Stimulated activated CD8-positive, alpha-beta memory T cell treated with anti-CD3 and anti-CD28 coated beads, Interleukin-12 subunit alpha, Interleukin-12 subunit beta, amount 100 ng/mL, for 24 hours (primary cell): ENCODE measurements around the gene CDC14B.
"Not testable (repeated sequence)": the region's sequence is repeated elsewhere in the genome, so short reads cannot be mapped to it uniquely, and the experiment has no call there.

Source experiments
- DNase-seq: peaks from one replicate; pipeline ENCODE4 v3.0.0-alpha.2; 2020; ENCODE audit errors: extremely low read depth

The CDC14B gene

DNA sequence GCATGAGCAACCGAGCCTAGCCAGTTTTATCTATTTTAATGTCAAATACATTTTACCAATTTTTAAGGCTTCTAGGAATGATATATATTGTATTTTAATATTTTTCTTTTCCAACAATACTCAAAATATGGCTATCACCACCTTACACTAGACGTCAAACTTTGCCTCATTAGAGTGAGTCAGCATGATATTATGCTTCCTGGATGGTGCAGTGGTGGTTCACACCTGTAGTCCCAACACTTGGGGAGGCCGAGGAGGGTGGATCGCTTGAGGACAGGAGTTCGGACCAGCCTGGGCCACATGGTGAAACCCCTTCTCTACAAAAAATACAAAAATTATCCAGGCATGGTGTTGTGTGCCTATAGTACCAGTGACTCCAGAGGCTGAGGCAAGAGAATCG lies 7.3 kb upstream of the CDC14B start:
- DNase-seq = no peak

DNA sequence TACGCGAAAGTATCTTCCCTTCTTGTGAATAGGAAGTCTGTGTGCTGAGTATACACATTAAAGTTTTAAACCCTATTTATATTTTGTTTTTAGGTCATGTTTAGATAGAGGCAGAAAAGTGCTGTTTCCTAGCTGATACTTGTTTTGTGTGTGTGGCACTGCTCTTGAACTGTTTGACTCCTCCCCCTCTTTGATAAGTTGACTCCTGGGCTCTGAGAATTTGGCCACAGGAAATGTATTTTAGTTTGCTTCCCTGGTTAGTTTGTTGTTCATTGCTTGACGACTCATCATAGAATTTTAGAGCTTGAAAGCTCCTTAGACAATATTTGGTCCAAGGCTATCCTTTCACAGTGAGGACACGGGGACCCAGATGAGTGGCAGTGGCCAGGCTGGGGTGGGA lies 2.0 kb upstream of the CDC14B start:
- DNase-seq = no peak

DNA sequence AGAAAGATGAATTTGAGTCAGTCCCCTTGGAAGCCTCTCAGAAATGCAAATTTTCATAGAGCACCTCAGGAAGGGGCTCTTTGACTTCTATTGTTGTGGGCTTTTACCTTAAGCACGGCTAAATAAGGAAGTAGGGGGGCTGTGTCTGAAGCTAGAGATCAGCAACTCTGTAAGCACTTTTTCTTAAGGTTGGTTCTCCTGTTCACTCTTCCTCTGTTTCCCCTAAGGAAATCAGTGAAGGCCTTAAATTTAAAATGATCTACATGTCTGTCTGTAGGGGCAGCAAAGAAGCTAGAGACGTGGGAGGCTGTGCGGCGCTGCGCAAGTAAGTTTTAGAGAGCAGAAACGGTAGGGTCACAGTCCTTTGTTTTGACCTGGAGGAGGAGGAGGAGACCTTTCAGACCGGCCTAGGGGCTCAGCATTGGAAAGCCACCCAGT lies 1.2 kb upstream of the CDC14B start:
- no peak for DNase-seq

DNA sequence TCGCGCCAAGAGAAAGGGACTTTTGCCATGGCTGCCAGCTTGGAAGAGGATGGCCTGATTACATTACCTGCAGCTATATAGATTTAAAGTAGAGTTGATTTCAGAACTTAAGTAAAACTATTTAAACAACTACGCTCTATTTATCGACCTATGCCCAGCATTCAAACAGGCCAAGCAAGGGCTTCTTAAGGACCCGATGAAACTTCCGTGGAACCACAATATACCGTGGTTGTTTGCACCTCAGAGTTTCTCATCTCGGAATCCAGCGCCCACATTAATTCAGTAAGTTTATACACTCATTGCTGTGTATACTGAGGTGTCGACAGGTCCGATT lies 505 bp upstream of the CDC14B start:
- no peak for DNase-seq

DNA sequence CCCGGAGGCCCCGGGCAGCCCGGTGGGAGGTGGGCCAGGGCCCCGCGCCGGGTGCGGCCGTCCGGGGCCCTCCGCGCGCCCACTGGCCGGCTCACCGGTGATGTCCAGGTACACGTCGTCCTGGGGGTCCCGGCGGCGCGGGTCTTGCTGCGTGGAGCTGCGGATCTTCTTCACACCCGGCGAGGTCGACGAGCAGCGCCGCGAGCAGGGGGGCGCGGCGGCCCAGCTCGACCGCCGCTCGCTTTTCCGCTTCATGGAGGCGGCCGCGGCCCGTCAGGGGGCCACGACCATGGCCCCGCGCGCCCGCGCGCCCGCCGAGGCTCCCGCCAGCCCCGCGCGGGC lies 548 bp downstream of the CDC14B start:
- DNase-seq = no peak

DNA sequence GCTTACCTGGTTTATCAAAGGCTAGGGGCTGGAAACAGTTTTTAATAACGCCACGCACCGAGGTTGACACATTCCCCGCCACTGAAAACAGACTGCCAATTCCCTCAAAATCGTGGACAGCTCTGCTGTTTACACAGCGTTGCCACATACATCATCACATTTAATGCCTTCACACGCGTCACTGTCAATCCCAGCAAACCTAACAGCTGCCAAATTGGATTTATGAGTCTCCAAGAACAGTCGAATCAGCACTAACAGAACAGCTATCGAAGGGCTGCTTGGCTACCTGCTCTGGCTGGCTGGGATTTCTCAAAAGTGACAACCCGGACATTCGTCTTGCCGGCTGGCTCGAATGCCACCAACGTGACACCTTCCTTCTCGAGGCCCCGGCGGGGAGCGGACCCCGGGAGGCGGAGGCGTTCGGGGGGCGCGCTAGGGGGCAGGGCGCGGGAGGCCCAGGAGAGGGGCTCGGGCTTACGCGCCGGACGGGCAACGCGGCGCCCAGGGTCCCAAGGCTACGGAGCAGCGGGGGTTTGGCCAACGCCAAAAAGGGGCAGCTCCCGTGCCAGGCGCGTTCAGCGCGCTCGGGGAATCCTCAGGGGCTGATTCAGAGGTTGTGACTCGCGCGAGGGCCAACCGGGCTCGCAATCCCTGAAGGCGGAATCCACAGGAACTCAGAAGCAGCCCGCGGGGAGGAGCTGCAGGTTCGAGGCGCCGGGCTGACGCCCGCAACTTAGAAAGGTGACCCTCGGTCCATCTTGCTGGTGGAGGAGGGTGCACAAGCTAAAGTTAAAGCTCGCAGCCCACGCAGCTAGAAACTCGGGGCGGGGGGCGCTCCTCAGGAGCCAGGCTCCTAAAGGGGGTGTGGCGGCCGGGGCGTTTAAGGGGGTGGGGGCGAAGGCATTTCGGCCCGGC lies 1.2 kb downstream of the CDC14B start:
- DNase-seq = no peak

DNA sequence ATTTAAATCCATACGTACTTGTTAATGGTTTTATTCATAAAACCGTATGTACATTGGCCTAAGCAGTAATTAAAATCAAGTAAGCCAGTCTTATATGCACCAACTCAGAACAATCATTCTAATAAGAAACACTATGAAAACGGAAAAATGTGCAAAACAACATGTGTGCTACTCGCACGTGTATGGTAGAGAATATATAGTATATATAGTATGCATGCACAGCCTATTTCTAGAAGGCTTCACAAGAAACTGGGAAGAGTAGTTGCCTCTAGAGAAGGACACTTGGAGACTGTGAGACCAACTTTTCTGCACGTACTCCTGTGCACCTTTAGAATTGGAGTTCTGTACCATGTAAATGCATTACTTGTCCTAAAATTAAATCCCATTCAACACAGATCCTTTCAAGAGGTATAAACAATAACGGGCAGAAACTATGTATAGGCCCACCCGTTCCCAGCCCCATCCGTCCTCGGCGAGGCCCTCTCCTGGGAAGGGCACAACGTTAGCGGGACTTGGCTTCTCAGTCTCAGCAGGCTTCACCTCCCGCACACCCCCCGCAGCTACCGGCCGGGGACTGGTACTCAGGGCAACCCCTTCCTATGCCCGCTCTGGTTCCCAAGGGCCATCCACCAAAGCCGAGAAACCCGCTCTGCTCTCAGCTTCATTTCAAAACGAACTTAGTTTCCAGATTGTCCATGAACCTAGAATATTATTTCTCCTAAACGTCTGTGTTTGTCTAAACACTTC lies 2.0 kb downstream of the CDC14B start:
- no peak for DNase-seq

DNA sequence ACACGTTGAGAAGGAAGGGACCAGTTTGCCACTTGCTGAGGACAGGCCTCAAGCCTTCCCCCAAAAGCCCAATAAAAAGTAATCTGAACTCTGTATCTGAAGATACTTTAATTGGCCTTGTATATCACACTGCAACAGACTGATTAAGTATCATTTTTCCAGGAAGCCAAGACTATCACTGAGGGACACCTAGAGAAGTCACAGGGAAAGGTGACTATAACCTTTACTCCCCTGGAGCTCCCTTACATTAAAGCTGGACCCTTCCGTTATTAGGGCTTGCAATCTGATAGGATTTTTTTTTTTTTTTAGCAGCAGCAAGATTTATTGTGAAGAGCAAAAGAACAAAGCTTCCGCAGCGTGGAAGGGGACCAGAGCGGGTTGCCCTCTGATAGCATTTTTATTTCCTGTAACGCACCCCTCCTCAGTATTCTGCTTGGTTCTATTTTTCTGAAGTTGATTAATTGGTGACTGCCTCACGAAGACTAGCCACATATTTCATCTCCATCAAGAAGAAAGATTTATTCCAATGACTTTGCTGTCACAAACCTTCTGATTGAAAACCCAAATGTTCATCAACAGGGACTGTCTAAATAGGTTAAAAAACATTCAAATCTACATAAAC lies 2.7 kb downstream of the CDC14B start:
- no peak for DNase-seq

DNA sequence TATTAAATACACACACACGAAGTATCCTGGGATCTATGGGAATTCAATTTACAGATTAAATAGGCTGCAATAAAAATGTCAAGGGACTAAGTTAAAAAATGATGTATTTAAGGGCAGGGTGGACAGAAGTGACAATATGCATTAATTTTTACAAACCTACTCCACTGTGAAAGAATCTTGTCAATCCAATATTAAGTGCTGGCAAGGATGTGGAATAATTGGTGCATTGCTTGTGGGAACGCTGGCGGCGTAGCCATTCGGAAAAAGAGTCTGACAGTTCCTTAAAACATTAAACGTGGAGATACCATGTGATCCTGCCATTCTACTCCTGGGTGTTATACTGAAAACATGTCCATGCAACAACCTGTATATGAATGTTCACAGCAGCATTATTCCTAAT lies 4.2 kb downstream of the CDC14B start:
- no peak for DNase-seq

DNA sequence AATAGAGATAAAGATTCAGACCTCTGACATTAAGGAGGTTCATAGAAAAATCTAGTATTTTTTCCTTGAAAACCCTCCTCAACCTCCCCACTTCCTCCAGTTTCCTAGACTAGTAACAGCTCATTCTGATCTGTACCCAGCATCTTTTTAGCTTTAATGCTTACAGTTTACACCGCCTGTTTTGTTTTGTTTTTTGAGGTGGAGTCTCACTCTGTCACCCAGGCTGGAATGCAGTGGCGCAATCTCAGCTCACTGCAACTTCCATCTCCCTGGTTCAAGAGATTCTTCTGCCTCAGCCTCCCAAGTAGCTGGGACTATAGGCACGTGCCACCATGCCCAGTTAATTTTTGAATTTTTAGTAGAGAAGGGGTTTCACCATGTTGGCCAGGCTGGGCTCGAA lies 5.0 kb downstream of the CDC14B start:
- not testable (repeated sequence) for DNase-seq

DNA sequence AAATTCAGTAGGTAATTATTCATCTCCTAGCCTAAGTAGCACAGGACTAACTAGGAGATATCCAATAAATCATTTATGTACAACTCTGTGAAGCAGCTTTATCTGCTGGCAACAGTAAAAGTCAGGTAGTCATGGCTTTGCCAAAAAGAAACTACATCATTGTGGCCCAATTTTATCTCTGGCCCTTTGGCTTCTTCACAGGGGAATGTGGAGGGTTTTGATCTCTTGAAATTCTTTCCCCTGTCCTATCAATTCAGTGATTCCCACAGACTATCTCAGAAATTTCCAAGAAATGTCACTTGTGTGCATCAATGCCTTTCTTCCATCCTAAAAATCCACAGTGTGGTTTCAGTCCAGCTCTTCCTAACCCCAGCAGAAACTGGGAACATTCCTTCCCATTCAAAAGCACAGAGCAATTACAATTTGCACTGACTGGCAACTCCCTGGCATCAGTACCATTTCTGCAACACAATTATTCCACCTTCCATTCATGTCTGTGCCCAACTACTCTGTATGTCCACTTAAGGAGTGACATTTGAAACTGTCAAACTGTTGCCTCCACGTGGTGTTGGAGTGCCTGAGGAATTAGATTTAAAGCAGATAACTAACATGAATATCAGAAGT lies 6.6 kb downstream of the CDC14B start:
- no peak for DNase-seq

DNA sequence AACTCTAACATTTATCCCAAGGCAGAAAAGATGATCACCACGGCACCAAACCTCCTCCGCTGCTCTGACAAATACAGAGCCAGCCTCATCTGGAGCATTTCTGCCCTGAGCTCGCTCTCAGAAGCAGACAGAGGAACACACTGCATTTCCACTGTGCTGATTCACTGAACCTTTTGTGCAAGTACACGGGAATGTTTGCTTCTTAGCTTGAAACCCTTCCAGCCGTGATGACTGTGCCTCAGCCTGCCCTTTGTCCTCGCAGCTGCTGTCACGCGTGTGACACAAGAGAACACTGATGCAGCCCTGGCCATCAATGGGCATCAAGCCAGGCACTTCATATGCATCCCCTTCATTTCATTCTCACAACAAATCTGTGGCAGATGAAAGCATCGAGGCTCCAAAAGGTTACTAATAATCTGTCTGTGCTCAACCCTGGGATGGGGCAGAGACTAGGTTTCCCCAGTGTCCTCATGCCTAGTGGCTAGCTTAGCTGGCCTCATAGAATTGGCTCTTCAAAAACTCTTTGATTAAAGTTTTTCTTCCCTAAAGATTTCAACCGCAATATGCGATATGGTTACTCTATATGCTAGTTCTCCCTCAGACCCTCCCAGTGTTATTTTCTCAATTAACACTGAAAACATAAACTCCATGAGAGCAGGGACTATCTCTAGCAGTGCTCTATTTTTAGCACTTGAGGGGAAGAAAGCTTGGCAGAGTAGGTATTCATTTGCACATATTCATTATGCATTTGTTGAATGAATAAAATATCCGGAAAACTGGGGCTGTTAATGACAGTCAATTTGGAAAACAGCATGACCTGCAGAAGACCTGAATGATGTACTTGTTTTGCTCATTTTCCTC lies 7.3 kb downstream of the CDC14B start:
- no peak for DNase-seq

DNA sequence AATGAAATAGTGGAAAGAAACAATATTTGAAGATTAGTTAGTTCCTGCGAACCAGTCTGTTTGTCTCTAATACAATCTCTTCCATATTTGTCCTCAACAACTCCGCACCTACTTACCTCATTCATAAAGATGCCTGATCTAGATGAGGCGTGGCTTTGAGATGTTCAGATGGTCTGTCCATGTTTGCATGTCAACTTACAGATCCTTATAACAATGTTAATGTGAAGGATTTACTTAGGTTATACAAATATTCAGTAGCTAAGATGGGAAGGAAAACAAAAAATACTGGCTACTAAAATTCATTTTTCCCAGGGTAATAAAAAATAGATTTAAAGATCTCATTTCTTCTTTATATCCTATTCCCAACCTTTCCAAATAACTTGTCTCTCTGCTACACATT lies 8.3 kb downstream of the CDC14B start:
- no peak for DNase-seq

DNA sequence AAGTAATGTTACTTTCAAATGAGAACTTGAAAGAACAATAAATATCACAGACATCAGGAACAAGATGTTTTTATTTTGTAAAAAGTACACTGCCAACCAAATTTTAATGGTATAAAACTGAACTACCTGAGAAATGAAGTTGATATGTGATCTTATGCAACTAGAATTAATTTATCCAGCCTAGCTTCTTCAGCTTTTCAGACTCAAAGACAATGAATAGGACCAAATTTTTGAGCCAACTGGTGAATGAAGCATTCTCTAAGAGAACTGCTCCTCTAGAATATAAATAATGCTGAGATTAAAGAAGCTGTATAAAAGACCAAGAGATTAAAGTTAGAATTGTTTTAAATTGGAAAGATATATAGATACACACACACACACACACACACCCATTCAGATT lies 9.9 kb downstream of the CDC14B start:
- no peak for DNase-seq

DNA sequence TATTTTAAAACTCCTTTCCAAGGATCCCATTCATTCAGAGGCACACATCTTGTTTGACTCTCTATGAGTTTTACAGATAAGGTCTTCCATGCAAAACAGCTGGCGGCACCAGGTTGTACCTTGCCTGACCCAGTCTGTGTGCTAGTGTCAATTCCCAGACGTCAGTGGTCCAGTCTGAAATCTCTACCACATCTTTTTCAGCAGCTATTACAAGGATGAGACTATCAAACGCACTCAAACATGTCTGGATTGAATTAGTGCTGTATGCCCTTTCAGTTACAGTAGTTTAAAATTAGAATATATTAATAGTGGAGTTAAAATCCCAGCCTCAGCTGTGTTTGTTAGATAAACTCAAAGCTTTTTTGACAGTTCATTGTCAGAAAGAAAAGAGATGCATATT lies 11.7 kb downstream of the CDC14B start:
- DNase-seq = no peak

DNA sequence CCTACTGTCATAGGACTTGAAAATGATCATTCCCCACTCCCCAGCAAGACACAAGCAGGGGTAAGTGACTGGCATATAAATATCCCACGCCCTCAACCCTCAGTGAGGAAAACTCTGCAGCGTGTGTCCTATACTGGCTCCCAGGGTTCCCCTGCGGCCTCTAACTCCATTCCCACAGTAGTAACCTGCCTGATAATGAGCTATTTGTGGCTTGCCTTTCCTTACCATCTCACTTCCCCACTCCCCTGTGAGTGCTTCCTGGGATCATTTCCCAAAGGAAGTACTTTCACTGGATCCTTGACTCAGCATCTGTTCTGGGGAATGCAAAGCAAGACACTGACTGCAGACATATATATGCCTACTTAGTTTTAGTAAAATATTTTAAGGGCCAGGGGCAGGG lies 14.3 kb downstream of the CDC14B start:
- DNase-seq = no peak

DNA sequence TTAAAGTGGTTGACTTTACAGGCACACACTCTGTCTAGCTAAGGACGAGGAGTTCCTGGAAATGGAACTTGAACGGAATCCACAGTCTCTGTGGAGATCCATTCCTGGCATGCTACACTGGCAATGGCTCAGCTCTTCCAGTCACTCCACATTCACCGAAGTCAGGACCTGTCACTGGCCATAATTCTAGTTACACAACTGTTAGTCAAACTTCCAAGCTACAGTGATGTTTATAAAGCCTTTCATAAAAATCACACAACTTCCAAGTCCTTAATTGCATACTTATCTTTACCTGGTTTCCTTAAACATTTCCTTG lies 15.7 kb downstream of the CDC14B start:
- no peak for DNase-seq

DNA sequence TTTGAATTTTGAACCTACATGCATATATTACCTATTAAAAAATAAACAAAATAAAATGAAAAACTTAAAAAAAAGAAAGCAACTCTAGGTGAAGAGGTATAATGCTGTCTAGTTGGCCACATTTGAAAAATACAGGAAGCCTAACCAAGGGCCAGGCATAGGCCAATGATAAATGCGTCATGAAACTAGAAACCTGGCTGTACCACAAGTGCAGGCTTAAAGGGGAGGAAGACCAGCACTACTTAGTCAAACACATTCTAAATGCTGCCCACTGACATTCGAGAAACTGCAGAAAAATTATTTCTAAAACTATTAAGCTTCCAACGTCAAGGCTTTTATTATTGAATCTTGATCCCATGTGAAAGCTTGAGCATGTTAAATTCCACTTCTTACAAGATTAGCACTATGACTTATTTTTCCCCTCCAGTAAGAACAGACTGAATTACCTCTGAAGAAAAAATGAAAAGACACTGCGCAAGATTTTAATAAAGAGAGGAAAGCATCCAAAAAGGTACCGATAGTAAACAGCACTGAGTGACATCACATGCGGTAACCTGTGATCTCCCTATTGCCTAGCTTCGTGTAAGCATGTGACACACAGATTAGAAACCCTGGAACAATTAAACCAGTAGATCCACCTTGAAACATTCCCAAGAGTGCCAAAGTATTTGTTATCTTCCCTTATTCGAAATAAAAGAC lies 16.2 kb downstream of the CDC14B start:
- no peak for DNase-seq

DNA sequence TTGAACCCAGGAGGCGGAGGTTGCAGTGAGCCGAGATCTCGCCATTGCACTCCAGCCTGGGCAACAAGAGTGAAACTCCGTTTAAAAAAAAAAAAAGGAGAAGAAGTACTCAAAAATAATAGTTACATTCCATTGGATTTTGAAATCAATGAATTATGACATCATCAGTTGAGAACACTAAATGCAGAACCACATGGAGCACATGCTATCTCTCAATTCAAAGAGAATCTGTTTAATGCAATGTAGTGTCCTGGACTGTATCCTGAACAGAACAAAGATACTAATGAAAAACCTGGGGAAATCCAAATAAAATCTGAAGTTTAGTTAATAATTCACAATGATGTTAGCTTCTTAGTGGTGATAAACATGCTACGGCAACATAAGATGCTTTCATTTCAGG lies 20.3 kb downstream of the CDC14B start:
- DNase-seq = no peak

DNA sequence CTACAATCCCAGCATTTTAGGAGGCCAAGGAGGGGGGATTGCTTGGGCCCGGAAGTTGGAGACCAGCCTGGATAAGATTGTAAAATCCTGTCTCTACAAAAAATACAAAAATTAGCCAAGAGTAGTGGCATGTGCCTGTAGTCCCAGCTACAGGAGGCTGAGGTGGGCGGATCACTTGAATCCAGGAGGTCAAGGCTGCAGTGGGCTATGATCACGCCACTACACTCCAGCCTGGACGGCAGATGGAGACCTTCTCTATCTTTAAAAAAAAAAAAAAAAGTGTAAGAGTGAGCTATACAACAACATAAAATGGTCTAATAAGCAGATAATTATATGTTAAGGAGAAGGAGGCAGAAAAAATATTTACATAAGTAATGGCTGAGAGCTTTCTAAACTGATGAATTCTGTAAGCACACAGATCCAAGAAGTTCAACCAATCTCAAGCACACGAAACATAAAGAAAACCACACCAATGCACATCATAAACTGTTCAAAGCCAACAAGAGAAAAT lies 23.0 kb downstream of the CDC14B start:
- no peak for DNase-seq
